Upper lobe of left lung (tissue), 4 donors: ENCODE results near the gene SUSD3.

Experiments
- CTCF ChIP-seq, 6 experiments: fragments of 450-650 bp in 4 of 6; fragments of 200-600 bp in 2 of 6; sonication (generic) in 2 of 6; IDR thresholded peaks; one replicate each; pipeline ENCODE4 v1.5.1; 2016 to 2019; ENCODE audit warnings: antibody characterized with exemption in 6 of 6
- POLR2A ChIP-seq, 4 donors: fragments of 450-650 bp; IDR thresholded peaks; one replicate each; pipeline ENCODE4 v1.5.1; 2016 to 2017; ENCODE audit warnings: antibody characterized with exemption in 4 of 4, mild to moderate bottlenecking in 2 of 4
- POLR2AphosphoS5 ChIP-seq, 2 donors: sonication (generic); formaldehyde crosslinking; IDR thresholded peaks; one replicate each; pipeline ENCODE4 v1.5.1; 2017; ENCODE audit warnings: antibody characterized with exemption in 2 of 2

- TF ChIP-seq CTCF (IDR thresholded peaks at IDR 0.05) = no peak
- TF ChIP-seq POLR2A (IDR thresholded peaks at IDR 0.05) = no peak
- no peak for TF ChIP-seq POLR2AphosphoS5 (IDR thresholded peaks at IDR 0.05)
Measured at GRCh38 chr9:93093127-93093876, 34.8 kb downstream of the SUSD3 start.
